Stimulated activated CD4-positive, alpha-beta T cell treated with anti-CD3 and anti-CD28 coated beads, Interleukin-1b, Interleukin-23, amount 100 ng/mL, for 24 hours (primary cell): ENCODE measurements around the gene ME3.

Experiments
- DNase-seq, 4 experiments: peaks; one replicate each; pipeline ENCODE4 v3.0.0-alpha.2; 2020; ENCODE audit warnings: low read depth in 4 of 4, low spot score in 1 of 4

Gene ME3

GRCh38 chr11:86693518-86693917 lies 21.1 kb upstream of the ME3 start:
- DNase-seq: no peak

- no peak for DNase-seq
Measured at GRCh38 chr11:86692746-86693145, 20.3 kb upstream of the ME3 start.

- DNase-seq: no peak
Measured at GRCh38 chr11:86692317-86692716, 19.9 kb upstream of the ME3 start.

DNA sequence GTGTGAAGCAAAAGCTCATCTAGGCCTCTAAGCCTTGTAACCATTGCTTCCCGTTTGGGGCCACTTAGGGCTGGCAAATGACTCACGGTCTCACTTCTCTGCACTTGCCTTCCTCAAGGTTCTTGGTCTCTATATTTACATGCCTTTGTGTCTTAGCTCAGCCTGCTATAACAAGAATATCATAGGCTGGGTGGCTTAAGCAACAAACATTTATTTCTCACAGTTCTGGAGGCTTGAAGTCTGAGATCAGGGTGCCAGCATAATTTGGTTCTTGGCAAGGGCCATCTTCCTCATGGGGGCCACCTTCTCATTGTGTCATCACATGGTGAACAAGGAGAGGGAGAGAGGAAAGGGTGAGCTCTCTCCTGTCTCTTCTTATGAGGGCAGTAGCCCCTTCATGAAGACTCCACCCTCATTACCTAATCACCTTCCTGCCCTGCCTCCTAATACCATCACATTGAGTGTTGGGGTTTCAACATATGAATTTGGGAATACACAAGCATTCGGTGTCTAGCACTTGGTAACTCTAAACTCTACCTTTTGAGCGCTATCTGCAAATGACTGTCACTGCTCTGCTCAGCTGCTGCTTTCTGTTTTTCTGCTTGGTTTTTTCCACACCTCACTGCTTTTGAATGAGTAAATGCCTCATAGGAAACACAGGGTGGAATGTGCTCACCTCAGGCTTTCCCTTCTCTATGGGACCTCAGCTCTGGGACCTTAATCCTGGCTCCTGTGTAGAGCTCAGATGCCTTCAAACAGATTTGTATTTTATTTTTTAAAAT lies 16.2 kb upstream of the ME3 start:
- peak in 1 of 4 experiments; percentile 29 for DNase-seq

GRCh38 chr11:86687185-86687778 lies 14.9 kb upstream of the ME3 start:
- DNase-seq: no peak

- no peak for DNase-seq
Measured at GRCh38 chr11:86686531-86686930, 14.1 kb upstream of the ME3 start.

GRCh38 chr11:86681483-86681756 lies 9.0 kb upstream of the ME3 start:
- no peak for DNase-seq

DNA sequence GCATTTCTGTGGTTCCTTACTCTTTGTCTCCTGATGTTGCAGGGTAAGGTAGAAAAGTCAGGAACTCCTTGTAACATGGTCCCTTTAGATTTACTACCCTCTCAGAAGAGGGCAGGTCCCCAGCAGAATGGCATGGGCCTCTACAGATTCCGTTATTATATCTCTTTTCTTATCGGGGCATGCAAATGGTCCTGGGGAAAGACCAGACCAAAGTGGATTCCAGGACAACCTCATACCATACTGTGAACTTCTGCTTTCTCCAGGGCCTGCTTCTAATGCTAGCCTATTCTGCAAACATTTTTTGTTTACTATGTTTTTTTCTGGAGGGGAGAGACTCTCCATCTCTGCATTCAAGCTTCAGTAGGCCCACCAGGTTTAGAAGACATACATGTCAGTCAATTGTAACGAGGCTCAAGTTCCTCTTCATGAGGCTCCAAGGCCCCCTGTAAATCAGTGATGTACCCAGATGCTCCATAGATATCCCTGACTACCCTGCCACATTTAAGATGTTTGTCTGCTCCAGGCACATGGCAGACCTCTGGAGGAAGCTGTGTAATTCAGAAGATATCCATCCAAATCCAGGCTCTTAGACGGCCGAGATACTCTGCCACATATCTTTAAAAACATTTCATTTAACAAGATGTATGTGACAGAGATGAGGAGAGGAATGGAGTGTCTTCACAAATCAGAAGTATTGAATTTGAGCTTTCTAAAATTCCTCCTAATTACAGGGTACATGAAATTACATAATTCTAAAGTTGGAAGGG lies 8.5 kb upstream of the ME3 start:
- no peak for DNase-seq

- no peak for DNase-seq
Measured at GRCh38 chr11:86678823-86679222, 6.4 kb upstream of the ME3 start.

DNA sequence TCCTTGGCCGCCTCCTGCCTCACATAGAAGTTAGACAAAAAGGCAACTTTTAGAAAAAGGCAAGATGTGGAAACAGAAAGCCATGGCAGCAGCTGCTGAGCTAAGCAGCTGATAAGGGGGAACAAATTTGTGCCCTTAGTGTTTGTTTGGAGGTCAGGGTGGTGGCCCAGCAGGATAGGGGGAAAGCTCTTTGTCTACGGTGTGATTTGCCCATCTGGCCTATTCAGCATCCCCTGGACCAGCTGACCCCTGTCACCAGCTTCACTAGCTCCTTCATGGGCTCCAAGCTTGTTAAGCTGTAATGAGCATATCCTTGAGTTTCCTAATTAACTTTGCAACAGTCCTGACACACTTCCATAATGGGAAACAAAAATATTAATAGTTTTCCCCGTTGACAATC lies 5.9 kb upstream of the ME3 start:
- DNase-seq: no peak

- DNase-seq: no peak
Measured at GRCh38 chr11:86676533-86677154, 4.2 kb upstream of the ME3 start.

DNA sequence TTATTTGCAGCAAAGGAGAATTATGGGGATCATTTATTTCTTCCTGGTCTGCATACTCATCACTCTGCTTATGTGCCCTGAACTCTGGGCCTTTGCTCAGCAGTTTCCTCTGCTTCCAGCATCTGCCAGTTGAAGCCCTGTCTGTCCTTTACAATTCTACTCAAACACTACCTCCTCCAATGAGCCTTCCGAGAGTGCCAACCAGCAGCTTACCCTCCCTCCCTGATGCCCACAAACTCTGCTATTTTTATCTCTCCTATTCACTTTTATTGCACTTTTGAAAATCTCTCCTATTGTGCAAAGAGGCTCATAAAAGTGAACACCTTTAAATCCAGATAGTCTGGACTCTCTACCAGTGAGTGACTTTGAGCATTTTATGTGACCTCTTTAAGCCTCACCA lies 3.6 kb upstream of the ME3 start:
- no peak for DNase-seq

DNA sequence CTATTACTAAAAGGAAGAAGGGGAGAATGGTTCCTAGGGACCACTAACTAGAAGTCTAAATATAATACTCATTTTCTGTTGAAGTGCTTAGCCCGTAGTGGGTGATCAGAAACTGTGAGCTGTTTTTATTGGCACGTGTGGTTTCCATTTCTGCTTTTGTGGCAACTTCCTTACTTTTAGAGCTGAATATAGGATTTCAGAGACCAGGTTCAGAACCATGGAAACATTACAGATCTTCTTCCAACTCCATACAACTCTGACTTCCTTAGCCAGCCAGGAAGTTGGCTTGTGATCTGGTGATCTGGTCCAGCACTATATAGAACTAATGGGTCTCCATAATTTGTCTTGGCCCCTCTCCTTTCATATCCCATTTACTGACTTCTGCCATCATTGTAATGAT lies 2.6 kb upstream of the ME3 start:
- no peak for DNase-seq

- DNase-seq: no peak
Measured at GRCh38 chr11:86673872-86674750, 1.7 kb upstream of the ME3 start.

GRCh38 chr11:86673055-86673843 lies 833 bp upstream of the ME3 start:
- no peak for DNase-seq

DNA sequence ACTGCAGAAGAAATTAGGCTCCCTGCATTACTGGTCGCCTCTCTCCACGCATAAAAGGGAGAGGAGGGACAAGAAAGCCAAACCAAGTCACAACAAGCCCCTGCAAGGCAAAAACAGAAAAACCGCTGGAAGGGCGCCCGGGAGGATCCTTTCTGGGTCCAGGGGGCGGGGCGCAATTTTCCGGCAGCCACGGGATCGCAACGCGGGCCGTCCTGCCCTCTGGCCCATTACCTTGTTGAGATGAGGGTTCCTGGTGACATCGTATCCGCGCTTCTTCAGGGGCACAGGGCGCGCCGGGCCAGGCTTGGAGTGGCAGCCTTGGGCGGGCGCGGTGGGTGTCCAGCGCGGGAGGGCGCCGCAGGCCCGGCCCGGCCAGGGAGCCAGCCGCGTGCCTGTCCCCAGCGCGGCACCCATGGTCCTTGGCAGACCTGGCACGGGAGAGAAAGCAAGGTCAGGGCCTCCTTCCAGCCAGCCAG lies 847 bp downstream of the ME3 start:
- peak in 1 of 4 experiments; percentile 26 for DNase-seq

- DNase-seq: no peak
Measured at GRCh38 chr11:86670911-86671310, 1.5 kb downstream of the ME3 start.

- DNase-seq: no peak
Measured at GRCh38 chr11:86670181-86670580, 2.2 kb downstream of the ME3 start.

DNA sequence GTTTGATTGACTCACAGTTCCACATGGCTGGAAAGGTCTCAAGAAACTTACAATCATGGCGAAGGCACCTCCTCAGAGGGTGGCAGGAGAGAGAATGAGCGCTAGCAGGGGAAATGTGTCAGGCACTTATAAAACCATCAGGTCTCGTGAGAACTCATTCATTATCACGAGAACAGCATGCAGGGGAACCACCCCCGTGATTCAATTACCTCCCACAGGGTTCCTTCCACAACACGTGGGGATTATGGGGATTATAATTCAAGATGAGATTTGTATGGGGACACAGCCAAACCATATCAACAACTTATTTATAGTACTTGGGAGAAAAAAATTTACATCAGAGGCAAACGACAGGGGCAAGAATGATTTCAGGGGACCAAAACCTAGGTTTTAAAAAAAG lies 3.0 kb downstream of the ME3 start:
- DNase-seq: no peak

GRCh38 chr11:86668929-86669328 lies 3.5 kb downstream of the ME3 start:
- no peak for DNase-seq
